ENCODE data around the gene TRPM3.

DNA sequence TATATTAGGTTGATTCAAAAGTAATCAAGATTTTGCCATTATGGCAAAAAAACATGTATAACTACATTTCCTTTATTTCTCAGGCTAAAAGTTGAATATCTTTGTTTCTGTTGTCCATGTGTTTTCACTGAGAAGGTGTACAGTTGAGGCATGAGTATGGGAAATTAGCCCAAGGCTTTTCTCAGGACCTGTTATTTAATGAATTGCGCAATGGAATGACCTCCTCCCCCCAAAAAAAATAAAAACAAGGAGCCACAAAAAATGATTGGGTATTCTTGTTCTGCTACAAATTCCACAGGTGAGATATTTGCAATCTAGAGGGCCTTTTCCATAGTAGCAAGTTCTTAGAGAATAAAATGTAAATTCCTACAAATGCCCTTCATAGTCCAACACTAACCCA is 186.8 kb downstream of the TRPM3 start:
- TF ChIP-seq, protein P1, sequence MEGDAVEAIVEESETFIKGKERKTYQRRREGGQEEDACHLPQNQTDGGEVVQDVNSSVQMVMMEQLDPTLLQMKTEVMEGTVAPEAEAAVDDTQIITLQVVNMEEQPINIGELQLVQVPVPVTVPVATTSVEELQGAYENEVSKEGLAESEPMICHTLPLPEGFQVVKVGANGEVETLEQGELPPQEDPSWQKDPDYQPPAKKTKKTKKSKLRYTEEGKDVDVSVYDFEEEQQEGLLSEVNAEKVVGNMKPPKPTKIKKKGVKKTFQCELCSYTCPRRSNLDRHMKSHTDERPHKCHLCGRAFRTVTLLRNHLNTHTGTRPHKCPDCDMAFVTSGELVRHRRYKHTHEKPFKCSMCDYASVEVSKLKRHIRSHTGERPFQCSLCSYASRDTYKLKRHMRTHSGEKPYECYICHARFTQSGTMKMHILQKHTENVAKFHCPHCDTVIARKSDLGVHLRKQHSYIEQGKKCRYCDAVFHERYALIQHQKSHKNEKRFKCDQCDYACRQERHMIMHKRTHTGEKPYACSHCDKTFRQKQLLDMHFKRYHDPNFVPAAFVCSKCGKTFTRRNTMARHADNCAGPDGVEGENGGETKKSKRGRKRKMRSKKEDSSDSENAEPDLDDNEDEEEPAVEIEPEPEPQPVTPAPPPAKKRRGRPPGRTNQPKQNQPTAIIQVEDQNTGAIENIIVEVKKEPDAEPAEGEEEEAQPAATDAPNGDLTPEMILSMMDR (IDR thresholded peaks at IDR 0.05): no peak
- TF ChIP-seq POLR2A (IDR thresholded peaks at IDR 0.05) (no peak), EP300 (IDR thresholded peaks at IDR 0.05) (no peak)
